WTC11 (cell line): Measurements from ENCODE around the gene MIAT. TPM values are rescaled to one million over a fixed set of nuclear protein-coding genes. Genes with fewer than 3 reads are reported as not detected.
A peak's percentile ranks its signal among the peaks of the same experiment; 100 is the strongest.

ENCODE experiments used
- ATAC-seq: fragments of 200-7000 bp; cut with Tn5 transposase; 2 replicates; pipeline ENCODE4 v1.10.0; 2021; ENCODE audit warnings: mild to moderate bottlenecking, moderate library complexity
- CTCF ChIA-PET: fragments of 300-600 bp; sonication (Branson Sonifier 250); formaldehyde crosslinking; loops from one replicate; lab custom pipeline; 2021; ENCODE audit warnings: antibody characterized with exemption; lab: Charles Lee
- POLR2A ChIA-PET: fragments of 350-600 bp; sonication (Branson Sonifier 250); formaldehyde crosslinking; loops from one replicate; lab custom pipeline; 2021; ENCODE audit warnings: antibody characterized with exemption; lab: Charles Lee
- DNase-seq: peaks from one replicate; pipeline ENCODE4 v3.0.0; 2021; ENCODE audit warnings: low spot score
- H3K27ac Mint-ChIP-seq: 2 replicates; pipeline ENCODE4 v1.8.0; 2021; ENCODE audit warnings: mixed read lengths
- H3K27me3 Mint-ChIP-seq: 2 replicates; pipeline ENCODE4 v1.8.0; 2021; ENCODE audit warnings: low read depth, mild to moderate bottlenecking, moderate library complexity, mixed read lengths
- H3K36me3 Mint-ChIP-seq: 2 replicates; pipeline ENCODE4 v1.8.0; 2021; ENCODE audit warnings: mixed read lengths
- H3K4me1 Mint-ChIP-seq: 2 replicates; pipeline ENCODE4 v1.8.0; 2022; ENCODE audit warnings: mixed read lengths
- H3K4me3 Mint-ChIP-seq: 2 replicates; pipeline ENCODE4 v1.8.0; 2021; ENCODE audit warnings: mild to moderate bottlenecking, moderate library complexity, mixed read lengths
- H3K9me3 Mint-ChIP-seq: 2 replicates; pipeline ENCODE4 v1.8.0; 2021; ENCODE audit warnings: mixed read lengths
- ARID4B ChIP-seq: sonication (generic); formaldehyde crosslinking; IDR thresholded peaks from 2 replicates; pipeline ENCODE4 v1.8.0; 2023; ENCODE audit warnings: missing genetic modification reagents, mild to moderate bottlenecking, borderline replicate concordance
- ATF2 ChIP-seq: sonication (generic); formaldehyde crosslinking; IDR thresholded peaks from 2 replicates; pipeline ENCODE4 v1.8.1; 2022; ENCODE audit warnings: low read depth, missing genetic modification reagents, borderline replicate concordance
- CREM ChIP-seq: sonication (generic); formaldehyde crosslinking; IDR thresholded peaks from 2 replicates; pipeline ENCODE4 v1.8.1; 2022; ENCODE audit warnings: mild to moderate bottlenecking, missing genetic modification reagents, moderate library complexity
- ERG ChIP-seq: fragments of 250-450 bp; sonication (Bioruptor Pico); IDR thresholded peaks from 2 replicates; pipeline ENCODE4 v1.8.0; 2021; ENCODE audit warnings: mild to moderate bottlenecking
- ETV6 ChIP-seq: sonication (generic); formaldehyde crosslinking; IDR thresholded peaks from 2 replicates; pipeline ENCODE4 v1.8.1; 2022; ENCODE audit warnings: mild to moderate bottlenecking, missing genetic modification reagents
- FOXJ3 ChIP-seq: sonication (generic); formaldehyde crosslinking; IDR thresholded peaks from 2 replicates; pipeline ENCODE4 v1.9.0; 2021; ENCODE audit warnings: missing genetic modification reagents, mild to moderate bottlenecking, borderline replicate concordance
- HMGA2 ChIP-seq: fragments of 250-450 bp; sonication (Bioruptor Pico); IDR thresholded peaks from 2 replicates; pipeline ENCODE4 v1.4.0; 2021; ENCODE audit warnings: mild to moderate bottlenecking, moderate library complexity
- NFE2L1 ChIP-seq: sonication (generic); formaldehyde crosslinking; IDR thresholded peaks from 2 replicates; pipeline ENCODE4 v1.8.1; 2023; ENCODE audit warnings: missing genetic modification reagents
- NR2C2 ChIP-seq: sonication (generic); formaldehyde crosslinking; IDR thresholded peaks from 2 replicates; pipeline ENCODE4 v1.8.0; 2022; ENCODE audit warnings: mild to moderate bottlenecking, missing genetic modification reagents
- PREB ChIP-seq: sonication (generic); formaldehyde crosslinking; IDR thresholded peaks from 2 replicates; pipeline ENCODE4 v1.8.1; 2022; ENCODE audit warnings: mild to moderate bottlenecking, missing genetic modification reagents, moderate library complexity, borderline replicate concordance
- RELA ChIP-seq: sonication (generic); formaldehyde crosslinking; IDR thresholded peaks from 2 replicates; pipeline ENCODE4 v1.8.1; 2022; ENCODE audit warnings: missing genetic modification reagents, mild to moderate bottlenecking, borderline replicate concordance
- SMAD4 ChIP-seq: sonication (generic); formaldehyde crosslinking; IDR thresholded peaks from 2 replicates; pipeline ENCODE4 v1.8.0; 2022; ENCODE audit warnings: mild to moderate bottlenecking, missing genetic modification reagents
- TCF7 ChIP-seq: sonication (generic); formaldehyde crosslinking; IDR thresholded peaks from 2 replicates; pipeline ENCODE4 v1.8.0; 2022; ENCODE audit warnings: mild to moderate bottlenecking, low read depth, missing genetic modification reagents, moderate library complexity
- ZNF138 ChIP-seq: sonication (generic); formaldehyde crosslinking; conservative IDR thresholded peaks from 2 replicates; pipeline ENCODE4 v1.8.1; 2022; ENCODE audit warnings: mild to moderate bottlenecking, moderate library complexity, missing genetic modification reagents
- ZNF671 ChIP-seq: fragments of 250-450 bp; sonication (Bioruptor Pico); IDR thresholded peaks from 2 replicates; pipeline ENCODE4 v1.8.0; 2021; ENCODE audit warnings: mild to moderate bottlenecking
- ZSCAN18 ChIP-seq: fragments of 250-450 bp; sonication (Bioruptor Pico); IDR thresholded peaks from 2 replicates; pipeline ENCODE4 v2.1.2; 2022; ENCODE audit warnings: mild to moderate bottlenecking, moderate library complexity
- total RNA-seq: library from RNA; stranded (reverse); gene quantifications from 3 replicates; pipeline ENCODE4 v1.2.3, GENCODE V29; 2021
- TF ChIP-seq, protein P1 (sequence below): fragments of 250-450 bp; sonication (Bioruptor Pico); IDR thresholded peaks from 2 replicates; pipeline ENCODE4 v1.9.0; 2021; ENCODE audit warnings: moderate library complexity, mild to moderate bottlenecking, inconsistent platforms, borderline replicate concordance

Gene MIAT
- total RNA-seq, 1 experiment from 2014 or later = 50.7 TPM

DNA sequence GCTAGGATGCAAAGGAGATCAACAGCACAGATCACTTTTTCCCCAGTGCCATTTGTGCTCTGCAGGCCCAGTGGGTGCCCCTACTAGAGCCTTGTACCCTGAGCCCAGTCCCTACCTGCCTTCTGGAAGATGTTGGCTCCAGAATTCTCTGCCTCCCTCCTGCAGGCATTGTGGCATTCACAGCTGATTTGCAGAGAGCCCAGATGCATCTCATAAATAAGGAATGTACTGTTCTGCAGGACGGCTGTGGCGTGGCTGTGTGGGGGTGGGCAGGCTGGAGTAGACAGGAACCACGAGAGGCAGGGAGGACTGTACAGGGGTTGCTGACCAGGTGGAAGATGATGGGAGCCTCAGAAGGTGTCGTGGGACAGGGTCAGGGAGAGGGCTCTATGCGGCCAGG is 11.2 kb upstream of the MIAT start:
- Mint-ChIP-seq H3K27ac (no peak overlapping the region), H3K4me3 (peak overlapping the region; percentile 4; the same call in 1 of the 2 replicates)

More for the DNA sequence above, 11.2 kb upstream of the MIAT start:
- H3K4me1 Mint-ChIP-seq = peaks cover 84% of the 10 kb centered on the region
- CTCF ChIA-PET = no interaction called here
- no peak for DNase-seq
- TF ChIP-seq SMAD4 (CRISPR knock-in tag) (no peak), PREB (CRISPR knock-in tag) (no peak), ZNF138 (CRISPR knock-in tag) (no peak), ATF2 (CRISPR knock-in tag) (no peak), RELA (CRISPR knock-in tag) (no peak), TCF7 (CRISPR knock-in tag) (no peak), CREM (CRISPR knock-in tag) (no peak), FOXJ3 (CRISPR knock-in tag) (no peak), ZSCAN18 (CRISPR knock-in tag) (no peak), NR2C2 (no peak), ERG (CRISPR knock-in tag) (no peak), ETV6 (no peak), NFE2L1 (CRISPR knock-in tag) (no peak), ARID4B (CRISPR knock-in tag) (no peak), HMGA2 (CRISPR knock-in tag) (no peak), ZNF671 (CRISPR knock-in tag) (no peak)
- TF ChIP-seq, protein P1, sequence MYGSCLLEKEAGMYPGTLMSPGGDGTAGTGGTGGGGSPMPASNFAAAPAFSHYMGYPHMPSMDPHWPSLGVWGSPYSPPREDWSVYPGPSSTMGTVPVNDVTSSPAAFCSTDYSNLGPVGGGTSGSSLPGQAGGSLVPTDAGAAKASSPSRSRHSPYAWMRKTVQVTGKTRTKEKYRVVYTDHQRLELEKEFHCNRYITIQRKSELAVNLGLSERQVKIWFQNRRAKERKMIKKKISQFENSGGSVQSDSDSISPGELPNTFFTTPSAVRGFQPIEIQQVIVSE (CRISPR knock-in tag) = no peak
- TF ChIP-seq, all 79 proteins: peak for 0
- POLR2A ChIA-PET = no interaction called here
- H3K36me3 Mint-ChIP-seq = no peaks in the 10 kb centered on the region
- H3K27me3 Mint-ChIP-seq = peaks cover 3% of the 10 kb centered on the region
- no peak for ATAC-seq
- no peaks in the 10 kb centered on the region for H3K9me3 Mint-ChIP-seq
